Keratinocyte (primary cell): Measurements from ENCODE around the gene CLINT1.
A peak's percentile ranks its signal among the peaks of the same experiment; 100 is the strongest.

Experiments used
- CTCF ChIP-seq, 3 experiments: IDR thresholded peaks in 1 of 3; conservative IDR thresholded peaks in 1 of 3; optimal IDR thresholded peaks in 1 of 3; 2 replicates in 2 of 3; 3 replicates in 1 of 3; pipeline versions ENCODE3 to v1.5.1; 2011; ENCODE audit warnings: low read length in 3 of 3, mild to moderate bottlenecking in 3 of 3, moderate library complexity in 2 of 3, control low read depth in 1 of 3, inconsistent platforms in 1 of 3; ENCODE audit not compliant: insufficient read depth in 2 of 3; ENCODE audit errors: extremely low read depth in 1 of 3
- EZH2 ChIP-seq: IDR thresholded peaks from one replicate; pipeline ENCODE4 v1.6.1; 2012; ENCODE audit warnings: inconsistent platforms, mild to moderate bottlenecking, low read length, moderate library complexity

- peak; percentile 60 to 85 (median 62) for TF ChIP-seq CTCF (optimal IDR thresholded peaks at IDR 0.05 in 1 of 3, IDR thresholded peaks at IDR 0.05 in 1 of 3, conservative IDR thresholded peaks at IDR 0.05 in 1 of 3; ENCODE audit: extremely low read depth in 1 of 3, insufficient read depth in 2 of 3, low read length in 3 of 3)
- TF ChIP-seq EZH2, result no peak
Observed at GRCh38 chr5:157740229-157740610, 118.7 kb downstream of the CLINT1 start.
